Measurements from ENCODE around the gene NEDD9. TPM values are rescaled to one million over a fixed set of nuclear protein-coding genes. Genes with fewer than 3 reads are reported as not detected.

NEDD9 gene
- total and polyA plus RNA-seq, 2 donors (not counting 1 experiment from before 2014, with no cell fraction given), result 38.9 to 46.2 TPM

GRCh38 chr6:11197850-11198249 lies 34.6 kb downstream of the NEDD9 start:
- DNase-seq (no peak), ATAC-seq (ENCODE audit: low read depth) (no peak)
- Mint-ChIP-seq H3K27ac (peak overlapping the region; percentile 41), H3K27me3 (no peaks in the 10 kb centered on the region), H3K4me1 (peaks cover 21% of the 10 kb centered on the region), H3K4me3 (no peak overlapping the region), H3K9me3 (ENCODE audit: insufficient read depth) (no peaks in the 10 kb centered on the region)
- POLR2A ChIA-PET, result interaction anchor here (0.6 kb wide), 1 partner anchor 1964 kb away, joined by 3 read pairs; no protein-coding TSS in a partner anchor
- H4K20me1 ChIP-seq (ENCODE audit: control insufficient read depth, insufficient read depth, low read length, poor library complexity, severe bottlenecking), result peaks cover 1% of the 10 kb centered on the region
- intact Hi-C loops (cut with micrococcal nuclease), result no loop called here
- CTCF ChIA-PET, result interaction anchor here (2.3 kb wide), 1 partner anchor 298 kb away, joined by 11 read pairs; no protein-coding TSS in a partner anchor
- 97% methylated on average over 8 of the region's 8 CpGs for WGBS (ENCODE audit: insufficient coverage)
- H3K27me3 ChIP-seq (replicated peaks in 1 of 4; ENCODE audit: control extremely low read depth in 1 of 4, control insufficient read depth in 3 of 4, insufficient read depth in 4 of 4, low read length in 3 of 4), result no peaks in the 10 kb centered on the region
- peak overlapping the region in 1 of 2 donors; percentile 48 for H3K27ac ChIP-seq (ENCODE audit: low read length in 2 of 2)
- H3K36me3 ChIP-seq (replicated peaks in 1 of 2; ENCODE audit: control extremely low read depth in 1 of 2, control insufficient read depth in 1 of 2, extremely low read depth in 1 of 2, insufficient read depth in 2 of 2, low read length in 1 of 2), result peaks cover 4 to 54% of the 10 kb centered on the region in 2 experiments
- H3K9ac ChIP-seq (ENCODE audit: low read length), result no peak overlapping the region
- H3K9me3 ChIP-seq (ENCODE audit: control extremely low read depth in 1 of 3, control insufficient read depth in 2 of 3, insufficient read depth in 1 of 3, low read length in 2 of 3), result no peaks in the 10 kb centered on the region
- H3K4me3 ChIP-seq (ENCODE audit: control extremely low read depth in 1 of 5, extremely low read depth in 1 of 5, insufficient read depth in 1 of 5, low read depth in 2 of 5, low read length in 4 of 5), result no peak overlapping the region
- peaks cover 23% of the 10 kb centered on the region for H3K79me2 ChIP-seq (ENCODE audit: control insufficient read depth, insufficient read depth, low read length)
- no peak overlapping the region for H3K4me2 ChIP-seq (replicated peaks; ENCODE audit: low read depth, low read length, poor library complexity, severe bottlenecking)
- H3K4me1 ChIP-seq (ENCODE audit: control insufficient read depth in 2 of 2, insufficient read depth in 2 of 2, low read length in 2 of 2), result peaks cover 0 to 8% of the 10 kb centered on the region in 2 donors
- TF ChIP-seq EZH2 (IDR thresholded peaks at IDR 0.05; ENCODE audit: borderline replicate concordance, insufficient read depth, low read depth, low read length, poor library complexity, severe bottlenecking) (no peak), CTCF (IDR thresholded peaks at IDR 0.05) (no peak)
- no peak overlapping the region for H2AFZ ChIP-seq (ENCODE audit: insufficient read depth, low read depth, low read length, poor library complexity, severe bottlenecking)

DNA sequence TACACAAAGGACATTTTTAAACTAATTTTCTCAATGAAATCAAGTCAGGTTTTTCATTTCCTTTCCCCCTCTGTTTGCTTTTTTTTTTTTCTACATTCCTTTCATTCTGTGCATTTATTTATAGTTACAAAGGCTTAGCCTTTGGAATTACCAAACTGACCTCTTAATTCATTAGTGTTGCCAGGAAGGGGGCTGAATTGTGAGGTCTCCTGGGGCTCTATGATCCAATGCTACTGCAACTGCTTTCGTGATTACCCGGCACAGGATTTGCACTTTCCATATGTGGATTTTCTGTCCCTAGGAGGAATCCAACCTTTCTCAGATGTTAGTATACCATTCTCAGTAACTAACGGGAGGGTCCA lies 35.3 kb downstream of the NEDD9 start:
- Histone ChIP-seq H3K4me1 (ENCODE audit: control insufficient read depth in 2 of 2, insufficient read depth in 2 of 2, low read length in 2 of 2) (peaks cover 0 to 8% of the 10 kb centered on the region in 2 donors), H3K79me2 (ENCODE audit: control insufficient read depth, insufficient read depth, low read length) (peaks cover 22% of the 10 kb centered on the region), H3K27ac (ENCODE audit: low read length in 2 of 2) (peak overlapping the region in 1 of 2 donors; percentile 48), H3K27me3 (replicated peaks in 1 of 4; ENCODE audit: control extremely low read depth in 1 of 4, control insufficient read depth in 3 of 4, insufficient read depth in 4 of 4, low read length in 3 of 4) (no peaks in the 10 kb centered on the region), H3K36me3 (replicated peaks in 1 of 2; ENCODE audit: control extremely low read depth in 1 of 2, control insufficient read depth in 1 of 2, extremely low read depth in 1 of 2, insufficient read depth in 2 of 2, low read length in 1 of 2) (peaks cover 4 to 58% of the 10 kb centered on the region in 2 experiments), H2AFZ (ENCODE audit: insufficient read depth, low read depth, low read length, poor library complexity, severe bottlenecking) (no peak overlapping the region), H3K9ac (ENCODE audit: low read length) (no peak overlapping the region), H3K4me3 (ENCODE audit: control extremely low read depth in 1 of 5, extremely low read depth in 1 of 5, insufficient read depth in 1 of 5, low read depth in 2 of 5, low read length in 4 of 5) (no peak overlapping the region), H3K9me3 (ENCODE audit: control extremely low read depth in 1 of 3, control insufficient read depth in 2 of 3, insufficient read depth in 1 of 3, low read length in 2 of 3) (no peaks in the 10 kb centered on the region), H3K4me2 (replicated peaks; ENCODE audit: low read depth, low read length, poor library complexity, severe bottlenecking) (no peak overlapping the region), H4K20me1 (ENCODE audit: control insufficient read depth, insufficient read depth, low read length, poor library complexity, severe bottlenecking) (no peaks in the 10 kb centered on the region)
- intact Hi-C loops (cut with micrococcal nuclease), result no loop called here
- H3K4me3 Mint-ChIP-seq, result no peak overlapping the region
- peaks cover 21% of the 10 kb centered on the region for H3K4me1 Mint-ChIP-seq
- no peaks in the 10 kb centered on the region for H3K27me3 Mint-ChIP-seq
- CTCF ChIA-PET, result no interaction called here
- no CpG with 5 or more reads among the region's 3 CpGs for WGBS (ENCODE audit: insufficient coverage)
- POLR2A ChIA-PET, result interaction anchor here (0.6 kb wide), 1 partner anchor 1965 kb away, joined by 3 read pairs; no protein-coding TSS in a partner anchor
- H3K27ac Mint-ChIP-seq, result no peak overlapping the region
- no peak for DNase-seq
- no peak for ATAC-seq (ENCODE audit: low read depth)
- no peaks in the 10 kb centered on the region for H3K9me3 Mint-ChIP-seq (ENCODE audit: insufficient read depth)
- TF ChIP-seq EZH2 (IDR thresholded peaks at IDR 0.05; ENCODE audit: borderline replicate concordance, insufficient read depth, low read depth, low read length, poor library complexity, severe bottlenecking) (no peak), CTCF (IDR thresholded peaks at IDR 0.05) (no peak)

All from B cell (primary cell).